ENCODE results near the gene SLC8B1.
A peak's percentile ranks its signal among the peaks of the same experiment; 100 is the strongest.

The SLC8B1 gene

GRCh38 chr12:113276946-113277500 is 57.9 kb downstream of the SLC8B1 start:
- H3K4me3 ChIP-seq (ENCODE audit: low read depth, low read length): no peak overlapping the region
- no peak for DNase-seq (ENCODE audit: low read depth)

- DNase-seq (ENCODE audit: low read depth): no peak
These were observed 58.6 kb downstream of the SLC8B1 start for GRCh38 chr12:113276306-113276705.

GRCh38 chr12:113274848-113275247 is 60.1 kb downstream of the SLC8B1 start:
- no peak for DNase-seq (ENCODE audit: low read depth)

More at GRCh38 chr12:113276306-113276705, 58.6 kb downstream of the SLC8B1 start:
- no peak overlapping the region for H3K4me3 ChIP-seq (ENCODE audit: low read depth, low read length)

GRCh38 chr12:113273053-113273725 is 61.7 kb downstream of the SLC8B1 start:
- DNase-seq (ENCODE audit: low read depth): no peak
- no peak overlapping the region for H3K4me3 ChIP-seq (ENCODE audit: low read depth, low read length)

More at GRCh38 chr12:113274848-113275247, 60.1 kb downstream of the SLC8B1 start:
- no peak overlapping the region for H3K4me3 ChIP-seq (ENCODE audit: low read depth, low read length)

GRCh38 chr12:113271853-113272561 is 62.9 kb downstream of the SLC8B1 start:
- no peak overlapping the region for H3K4me3 ChIP-seq (ENCODE audit: low read depth, low read length)
- DNase-seq (ENCODE audit: low read depth): peak; percentile 52

- no peak for DNase-seq (ENCODE audit: low read depth)
- no peak overlapping the region for H3K4me3 ChIP-seq (ENCODE audit: low read depth, low read length)
These were observed 63.5 kb downstream of the SLC8B1 start for GRCh38 chr12:113271466-113271852.

- H3K4me3 ChIP-seq (ENCODE audit: low read depth, low read length): no peak overlapping the region
- DNase-seq (ENCODE audit: low read depth): no peak
These were observed 64.2 kb downstream of the SLC8B1 start for GRCh38 chr12:113270709-113271009.

GRCh38 chr12:113269257-113269943 is 65.5 kb downstream of the SLC8B1 start:
- DNase-seq (ENCODE audit: low read depth): no peak
- no peak overlapping the region for H3K4me3 ChIP-seq (ENCODE audit: low read depth, low read length)

GRCh38 chr12:113268621-113269020 is 66.3 kb downstream of the SLC8B1 start:
- H3K4me3 ChIP-seq (ENCODE audit: low read depth, low read length): no peak overlapping the region
- no peak for DNase-seq (ENCODE audit: low read depth)

GRCh38 chr12:113268136-113268535 is 66.8 kb downstream of the SLC8B1 start:
- no peak for DNase-seq (ENCODE audit: low read depth)

GRCh38 chr12:113267621-113268020 is 67.3 kb downstream of the SLC8B1 start:
- no peak overlapping the region for H3K4me3 ChIP-seq (ENCODE audit: low read depth, low read length)
- no peak for DNase-seq (ENCODE audit: low read depth)

More at GRCh38 chr12:113268136-113268535, 66.8 kb downstream of the SLC8B1 start:
- H3K4me3 ChIP-seq (ENCODE audit: low read depth, low read length): no peak overlapping the region

GRCh38 chr12:113266106-113266895 is 68.6 kb downstream of the SLC8B1 start:
- H3K4me3 ChIP-seq (ENCODE audit: low read depth, low read length): no peak overlapping the region
- no peak for DNase-seq (ENCODE audit: low read depth)

- H3K4me3 ChIP-seq (ENCODE audit: low read depth, low read length): no peak overlapping the region
- DNase-seq (ENCODE audit: low read depth): no peak
These were observed 71.4 kb downstream of the SLC8B1 start for GRCh38 chr12:113263431-113263963.

- no peak for DNase-seq (ENCODE audit: low read depth)
- H3K4me3 ChIP-seq (ENCODE audit: low read depth, low read length): no peak overlapping the region
These were observed 72.2 kb downstream of the SLC8B1 start for GRCh38 chr12:113262710-113263109.

GRCh38 chr12:113261847-113262470 is 73.0 kb downstream of the SLC8B1 start:
- H3K4me3 ChIP-seq (ENCODE audit: low read depth, low read length): no peak overlapping the region
- no peak for DNase-seq (ENCODE audit: low read depth)

- DNase-seq (ENCODE audit: low read depth): no peak
- H3K4me3 ChIP-seq (ENCODE audit: low read depth, low read length): no peak overlapping the region
These were observed 74.1 kb downstream of the SLC8B1 start for GRCh38 chr12:113260636-113261300.

- H3K4me3 ChIP-seq (ENCODE audit: low read depth, low read length): no peak overlapping the region
- no peak for DNase-seq (ENCODE audit: low read depth)
These were observed 74.8 kb downstream of the SLC8B1 start for GRCh38 chr12:113260127-113260526.

- H3K4me3 ChIP-seq (ENCODE audit: low read depth, low read length): no peak overlapping the region
- DNase-seq (ENCODE audit: low read depth): no peak
These were observed 77.3 kb downstream of the SLC8B1 start for GRCh38 chr12:113257564-113257963.

Data from skeletal muscle cell (primary cell).